Stimulated activated memory B cell treated with anti-CD40 and anti-IgM and Interleukin-4, amounts not matched to agents 10 μg/mL and 1 μg/mL and 100 μg/mL, for 72 hours (primary cell): Measurements from ENCODE around the gene TPM3.
A peak's percentile ranks its signal among the peaks of the same experiment; 100 is the strongest.

Experiments
- ATAC-seq: fragments of 150-1000 bp; cut with Tn5 transposase; 2 replicates; pipeline ENCODE4 v1.10.0; 2021
- H3K27ac Mint-ChIP-seq: one replicate; pipeline ENCODE4 v1.8.0; 2022; ENCODE audit warnings: mild to moderate bottlenecking, mixed read lengths
- H3K27me3 Mint-ChIP-seq: one replicate; pipeline ENCODE4 v1.8.0; 2022; ENCODE audit warnings: mixed read lengths
- H3K36me3 Mint-ChIP-seq: one replicate; pipeline ENCODE4 v1.8.0; 2022; ENCODE audit warnings: mixed read lengths
- H3K4me1 Mint-ChIP-seq: one replicate; pipeline ENCODE4 v1.8.0; 2022; ENCODE audit warnings: mixed read lengths
- H3K4me3 Mint-ChIP-seq: one replicate; pipeline ENCODE4 v1.8.0; 2022; ENCODE audit warnings: mild to moderate bottlenecking, moderate library complexity, mixed read lengths
- H3K9me3 Mint-ChIP-seq: one replicate; pipeline ENCODE4 v1.8.0; 2022; ENCODE audit warnings: mixed read lengths

Gene TPM3

GRCh38 chr1:154183046-154183915, 8.6 kb downstream of the TPM3 start:
- Mint-ChIP-seq H3K27ac (peak overlapping the region; percentile 92), H3K9me3 (no peaks in the 10 kb centered on the region), H3K36me3 (peaks cover 26% of the 10 kb centered on the region), H3K4me1 (peaks cover 45% of the 10 kb centered on the region), H3K4me3 (peak overlapping the region; percentile 86), H3K27me3 (no peaks in the 10 kb centered on the region)
- ATAC-seq: peak; percentile 90

GRCh38 chr1:154182344-154183045, 9.4 kb downstream of the TPM3 start:
- Mint-ChIP-seq H3K27ac (peak overlapping the region; percentile 92), H3K9me3 (no peaks in the 10 kb centered on the region), H3K27me3 (no peaks in the 10 kb centered on the region), H3K4me1 (peaks cover 53% of the 10 kb centered on the region), H3K4me3 (peak overlapping the region; percentile 86), H3K36me3 (peaks cover 32% of the 10 kb centered on the region)
- ATAC-seq: peak; percentile 85

GRCh38 chr1:154181944-154182343, 10.0 kb downstream of the TPM3 start:
- H3K4me1 Mint-ChIP-seq: peaks cover 59% of the 10 kb centered on the region
- peaks cover 37% of the 10 kb centered on the region for H3K36me3 Mint-ChIP-seq

GRCh38 chr1:154179946-154180687, 11.8 kb downstream of the TPM3 start:
- peak overlapping the region; percentile 92 for H3K27ac Mint-ChIP-seq
- peak; percentile 62 for ATAC-seq

More at GRCh38 chr1:154181944-154182343, 10.0 kb downstream of the TPM3 start:
- peak overlapping the region; percentile 92 for H3K27ac Mint-ChIP-seq
- no peaks in the 10 kb centered on the region for H3K27me3 Mint-ChIP-seq
- ATAC-seq: no peak
- peak overlapping the region; percentile 86 for H3K4me3 Mint-ChIP-seq
- no peaks in the 10 kb centered on the region for H3K9me3 Mint-ChIP-seq

GRCh38 chr1:154178911-154179811, 12.7 kb downstream of the TPM3 start:
- Mint-ChIP-seq H3K9me3 (no peaks in the 10 kb centered on the region), H3K27ac (peak overlapping the region; percentile 92), H3K4me1 (peaks cover 82% of the 10 kb centered on the region), H3K36me3 (peaks cover 61% of the 10 kb centered on the region), H3K4me3 (peak overlapping the region; percentile 86), H3K27me3 (no peaks in the 10 kb centered on the region)
- no peak for ATAC-seq

More at GRCh38 chr1:154179946-154180687, 11.8 kb downstream of the TPM3 start:
- Mint-ChIP-seq H3K4me1 (peaks cover 75% of the 10 kb centered on the region), H3K9me3 (no peaks in the 10 kb centered on the region), H3K36me3 (peaks cover 51% of the 10 kb centered on the region), H3K27me3 (no peaks in the 10 kb centered on the region), H3K4me3 (peak overlapping the region; percentile 86)

DNA sequence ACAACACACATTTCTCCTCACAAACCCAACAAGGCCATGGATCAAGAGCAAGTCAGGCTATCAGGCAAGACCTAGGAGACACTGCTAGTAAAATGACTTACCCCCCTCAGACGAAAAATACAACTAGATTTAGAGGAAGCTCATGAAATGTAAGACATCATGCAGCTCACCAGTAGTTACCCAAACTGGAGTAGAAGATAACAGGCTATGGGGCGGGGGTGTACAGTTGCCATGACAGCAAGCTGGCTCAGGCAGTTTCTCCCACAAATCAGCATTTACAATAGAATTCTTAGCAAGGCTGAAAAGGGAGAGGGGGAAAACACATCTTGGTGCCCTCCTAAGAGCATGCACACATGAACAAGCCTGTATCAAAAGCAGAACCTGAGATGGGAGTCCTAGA, 13.9 kb downstream of the TPM3 start:
- H3K27me3 Mint-ChIP-seq: no peaks in the 10 kb centered on the region
- H3K27ac Mint-ChIP-seq: peak overlapping the region; percentile 66

GRCh38 chr1:154176337-154176736, 15.6 kb downstream of the TPM3 start:
- H3K4me1 Mint-ChIP-seq: peaks cover 77% of the 10 kb centered on the region
- no peak for ATAC-seq
- H3K27ac Mint-ChIP-seq: no peak overlapping the region
- no peak overlapping the region for H3K4me3 Mint-ChIP-seq
- no peaks in the 10 kb centered on the region for H3K9me3 Mint-ChIP-seq
- H3K36me3 Mint-ChIP-seq: peaks cover 67% of the 10 kb centered on the region
- no peaks in the 10 kb centered on the region for H3K27me3 Mint-ChIP-seq

More for the DNA sequence above, 13.9 kb downstream of the TPM3 start:
- H3K4me3 Mint-ChIP-seq: peak overlapping the region; percentile 46
- ATAC-seq: no peak
- H3K4me1 Mint-ChIP-seq: peaks cover 76% of the 10 kb centered on the region
- no peaks in the 10 kb centered on the region for H3K9me3 Mint-ChIP-seq
- H3K36me3 Mint-ChIP-seq: peaks cover 62% of the 10 kb centered on the region

- Mint-ChIP-seq H3K36me3 (peaks cover 73% of the 10 kb centered on the region), H3K4me3 (no peak overlapping the region), H3K27me3 (no peaks in the 10 kb centered on the region), H3K27ac (peak overlapping the region; percentile 42), H3K4me1 (peaks cover 71% of the 10 kb centered on the region), H3K9me3 (no peaks in the 10 kb centered on the region)
- no peak for ATAC-seq
Measured at GRCh38 chr1:154174654-154175053, 17.2 kb downstream of the TPM3 start.

- Mint-ChIP-seq H3K4me1 (peaks cover 49% of the 10 kb centered on the region), H3K4me3 (no peak overlapping the region), H3K27me3 (no peaks in the 10 kb centered on the region)
Measured at GRCh38 chr1:154171880-154172279, 20.0 kb downstream of the TPM3 start.

GRCh38 chr1:154171223-154171583, 20.7 kb downstream of the TPM3 start:
- peak overlapping the region; percentile 46 for H3K27ac Mint-ChIP-seq
- no peaks in the 10 kb centered on the region for H3K9me3 Mint-ChIP-seq
- no peak overlapping the region for H3K4me3 Mint-ChIP-seq
- H3K27me3 Mint-ChIP-seq: no peaks in the 10 kb centered on the region
- ATAC-seq: no peak
- peaks cover 83% of the 10 kb centered on the region for H3K36me3 Mint-ChIP-seq
- peaks cover 42% of the 10 kb centered on the region for H3K4me1 Mint-ChIP-seq

More at GRCh38 chr1:154171880-154172279, 20.0 kb downstream of the TPM3 start:
- no peaks in the 10 kb centered on the region for H3K9me3 Mint-ChIP-seq
- H3K36me3 Mint-ChIP-seq: peaks cover 79% of the 10 kb centered on the region
- peak overlapping the region; percentile 46 for H3K27ac Mint-ChIP-seq
- no peak for ATAC-seq

GRCh38 chr1:154170547-154171222, 21.2 kb downstream of the TPM3 start:
- Mint-ChIP-seq H3K27ac (peak overlapping the region; percentile 46), H3K4me3 (no peak overlapping the region), H3K4me1 (peaks cover 37% of the 10 kb centered on the region), H3K36me3 (peaks cover 83% of the 10 kb centered on the region), H3K27me3 (no peaks in the 10 kb centered on the region), H3K9me3 (no peaks in the 10 kb centered on the region)
- peak; percentile 73 for ATAC-seq

DNA sequence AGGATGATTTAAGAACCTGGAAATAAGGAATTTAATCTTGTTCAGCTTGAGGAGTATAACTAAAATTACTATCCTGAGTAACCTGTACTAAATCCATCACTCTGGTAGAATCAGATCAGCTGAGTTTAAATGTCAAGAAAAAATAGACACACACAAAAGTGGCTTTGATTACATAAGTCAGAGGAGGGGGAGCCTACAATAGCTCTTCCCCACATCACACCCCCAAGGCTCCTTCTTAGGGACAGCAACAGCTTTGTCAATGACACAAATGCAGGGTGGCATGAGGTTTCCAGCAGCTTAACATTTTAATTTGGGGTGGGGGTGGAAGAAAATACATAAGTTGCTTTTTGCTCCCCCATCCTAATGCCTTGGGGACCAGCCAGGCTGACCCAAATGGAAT, 24.4 kb downstream of the TPM3 start:
- no peak overlapping the region for H3K4me3 Mint-ChIP-seq
- no peaks in the 10 kb centered on the region for H3K27me3 Mint-ChIP-seq
- H3K27ac Mint-ChIP-seq: no peak overlapping the region
- ATAC-seq: no peak
- peaks cover 35% of the 10 kb centered on the region for H3K4me1 Mint-ChIP-seq
- no peaks in the 10 kb centered on the region for H3K9me3 Mint-ChIP-seq
- H3K36me3 Mint-ChIP-seq: peaks cover 91% of the 10 kb centered on the region

DNA sequence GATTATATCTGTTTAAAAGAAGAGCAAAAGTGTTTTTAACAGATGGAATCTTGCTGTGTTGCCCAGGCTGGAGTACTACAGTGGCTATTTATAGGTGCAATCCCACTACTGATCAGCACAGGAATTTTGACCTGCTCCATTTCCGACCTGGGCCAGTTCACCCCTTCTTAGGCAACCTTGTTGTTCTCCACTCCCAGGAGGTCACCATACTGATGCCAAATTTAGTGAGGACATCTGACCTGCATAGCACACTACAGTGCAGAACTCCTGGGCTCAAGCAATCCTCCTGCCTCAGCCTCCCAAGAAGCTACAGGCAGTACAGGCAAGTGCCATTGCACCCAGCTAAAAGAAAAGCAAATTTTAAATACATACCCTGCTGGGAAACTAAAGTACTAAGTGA, 25.7 kb downstream of the TPM3 start:
- Mint-ChIP-seq H3K36me3 (peaks cover 91% of the 10 kb centered on the region), H3K4me3 (no peak overlapping the region), H3K4me1 (peaks cover 24% of the 10 kb centered on the region), H3K27ac (no peak overlapping the region), H3K9me3 (no peaks in the 10 kb centered on the region), H3K27me3 (no peaks in the 10 kb centered on the region)
- ATAC-seq: no peak

- peaks cover 34% of the 10 kb centered on the region for H3K4me1 Mint-ChIP-seq
- H3K4me3 Mint-ChIP-seq: no peak overlapping the region
Measured at GRCh38 chr1:154159554-154159953, 32.3 kb downstream of the TPM3 start.

More at GRCh38 chr1:154159554-154159953, 32.3 kb downstream of the TPM3 start:
- H3K27ac Mint-ChIP-seq: peak overlapping the region; percentile 18
- ATAC-seq: no peak
- H3K36me3 Mint-ChIP-seq: peaks cover 77% of the 10 kb centered on the region
- peaks cover 3% of the 10 kb centered on the region for H3K9me3 Mint-ChIP-seq
- no peaks in the 10 kb centered on the region for H3K27me3 Mint-ChIP-seq
